ENCODE results near the gene KRTAP5-11.
A peak's percentile ranks its signal among the peaks of the same experiment; 100 is the strongest.
"Not testable (repeated sequence)": the region's sequence is repeated elsewhere in the genome, so short reads cannot be mapped to it uniquely, and the experiment has no call there.

The KRTAP5-11 gene

DNA sequence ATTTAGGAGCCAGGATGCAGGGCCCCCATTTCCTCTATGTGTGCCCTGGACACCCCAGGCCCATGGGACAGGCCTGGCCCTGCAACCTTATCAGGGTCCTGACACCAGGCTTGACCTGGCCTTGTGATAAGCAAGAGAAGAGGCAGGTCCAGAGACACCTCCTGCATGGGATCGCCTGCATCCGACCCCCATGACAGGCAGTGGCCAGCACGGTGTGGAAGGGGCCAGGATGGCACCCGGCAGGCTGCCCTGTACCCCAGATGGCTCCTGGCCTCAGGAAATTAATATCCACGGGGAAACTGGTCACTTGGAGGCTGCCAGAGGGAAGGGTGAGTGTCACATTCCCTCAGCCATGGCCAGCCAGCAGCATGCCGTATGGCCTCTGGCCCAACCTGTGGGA lies 27.7 kb downstream of the KRTAP5-11 start:
- DNase-seq = no peak

- no peak for DNase-seq
Observed at GRCh38 chr11:71551711-71552110, 31.0 kb downstream of the KRTAP5-11 start.

- DNase-seq = no peak
Observed at GRCh38 chr11:71548716-71549151, 33.9 kb downstream of the KRTAP5-11 start.

DNA sequence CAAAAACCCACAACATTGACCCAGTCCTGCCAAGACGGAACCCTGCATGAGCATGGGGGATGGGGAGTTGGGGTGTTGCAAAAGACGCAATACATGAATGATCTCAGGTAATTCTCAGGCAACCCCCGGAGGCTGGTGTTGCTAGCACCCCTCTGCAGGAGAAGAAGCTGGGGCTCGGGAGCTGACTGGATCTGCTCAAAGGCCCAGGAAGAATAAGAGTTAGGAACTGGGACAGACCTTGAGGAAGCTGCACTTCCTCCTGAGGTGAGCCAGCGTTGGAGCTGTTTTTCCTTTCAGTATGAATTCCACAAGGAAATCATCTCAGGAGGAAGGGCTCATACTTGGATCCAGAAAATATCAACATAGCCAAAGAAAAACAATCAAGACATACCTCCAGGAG lies 34.6 kb downstream of the KRTAP5-11 start, which contains the start of gene KRTAP5-9:
Gene KRTAP5-9, plus strand, starts transcription at position 301 of the 400 bp plus-strand sequence. CDS start 238 bp downstream, outside the sequence.
- no peak for DNase-seq

- no peak for DNase-seq
Observed at GRCh38 chr11:71545405-71545966, 37.2 kb downstream of the KRTAP5-11 start.

DNA sequence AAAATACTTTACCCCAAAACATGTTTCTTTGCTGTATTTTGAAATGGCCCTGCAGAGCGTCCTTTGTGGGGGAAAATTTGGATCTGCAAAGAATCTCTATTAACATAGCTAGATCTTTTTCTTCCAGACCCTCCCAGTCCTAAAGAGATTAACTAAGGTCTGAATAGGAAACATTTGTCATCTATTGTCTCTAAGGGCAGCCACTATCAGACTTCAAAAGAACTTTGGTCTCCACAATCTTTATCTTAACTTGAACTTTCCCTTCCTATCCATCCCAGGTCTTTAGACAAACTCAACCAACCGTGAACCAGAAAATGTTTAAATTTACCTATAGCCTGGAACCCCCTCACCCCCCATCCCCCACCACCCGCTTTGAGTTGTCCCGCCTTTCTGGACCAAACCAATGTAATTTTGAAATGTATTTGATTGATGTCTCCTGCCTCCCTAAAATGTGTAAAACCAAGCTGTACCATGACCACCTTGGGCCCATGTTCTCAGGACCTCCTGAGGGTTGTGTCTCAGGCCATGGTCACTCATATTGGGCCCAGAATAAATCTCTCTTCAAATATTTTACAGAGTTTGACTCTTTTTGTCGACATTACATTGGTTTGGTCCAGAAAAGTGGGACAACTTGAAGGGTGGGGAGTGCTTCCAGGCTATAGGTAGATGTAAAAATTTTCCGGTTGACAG lies 38.0 kb downstream of the KRTAP5-11 start:
- no peak for DNase-seq

GRCh38 chr11:71543866-71544265 lies 38.8 kb downstream of the KRTAP5-11 start:
- DNase-seq = no peak

DNA sequence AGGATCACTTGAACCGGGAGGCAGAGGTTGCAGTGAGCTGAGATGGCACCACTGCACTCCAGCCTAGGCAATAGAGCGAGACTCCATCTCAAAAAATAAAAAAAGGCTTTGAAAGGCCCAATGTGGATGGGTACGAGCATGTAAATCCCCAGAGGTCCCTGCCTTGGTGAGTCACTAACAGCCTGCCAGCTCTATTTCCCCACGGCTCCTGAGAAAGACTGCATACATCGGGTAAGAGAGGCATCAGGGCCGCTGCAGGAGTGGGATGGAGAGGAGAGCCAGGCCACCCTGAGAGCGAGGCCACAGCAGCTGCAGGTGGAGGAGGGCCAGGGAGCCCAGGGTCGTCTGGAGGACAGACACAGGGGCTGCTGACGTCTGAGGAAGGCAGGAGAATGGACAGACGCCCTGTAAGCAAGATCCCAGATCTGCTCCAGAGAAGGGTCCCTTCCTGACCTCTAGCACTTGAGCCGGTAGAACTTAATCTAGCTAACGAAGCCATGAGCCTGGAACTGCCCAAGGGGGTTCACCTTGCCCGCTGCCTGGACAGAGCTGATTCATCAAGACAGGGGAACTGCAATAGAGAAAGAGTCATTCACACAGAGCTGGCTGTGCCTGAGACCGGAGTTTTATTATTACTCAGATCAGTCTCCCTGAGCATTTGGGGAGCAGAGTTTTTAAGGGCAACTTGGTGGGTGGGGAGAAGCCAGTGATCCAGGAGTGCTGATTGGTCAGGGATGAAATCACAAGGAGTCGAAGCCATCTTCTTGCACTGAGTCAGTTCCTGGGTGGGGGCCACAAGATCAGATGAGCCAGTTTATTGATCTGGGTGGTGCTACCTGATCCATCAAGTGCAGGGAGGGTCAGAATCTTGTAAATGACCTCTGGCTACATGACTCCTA lies 39.5 kb downstream of the KRTAP5-11 start:
- DNase-seq = peak; percentile 42

GRCh38 chr11:71542382-71542781 lies 40.3 kb downstream of the KRTAP5-11 start:
- DNase-seq = no peak

- DNase-seq = not testable (repeated sequence)
Observed at GRCh38 chr11:71540521-71541304, 42.0 kb downstream of the KRTAP5-11 start.

- peak; percentile 8 for DNase-seq
Observed at GRCh38 chr11:71539971-71540370, 42.7 kb downstream of the KRTAP5-11 start.

DNA sequence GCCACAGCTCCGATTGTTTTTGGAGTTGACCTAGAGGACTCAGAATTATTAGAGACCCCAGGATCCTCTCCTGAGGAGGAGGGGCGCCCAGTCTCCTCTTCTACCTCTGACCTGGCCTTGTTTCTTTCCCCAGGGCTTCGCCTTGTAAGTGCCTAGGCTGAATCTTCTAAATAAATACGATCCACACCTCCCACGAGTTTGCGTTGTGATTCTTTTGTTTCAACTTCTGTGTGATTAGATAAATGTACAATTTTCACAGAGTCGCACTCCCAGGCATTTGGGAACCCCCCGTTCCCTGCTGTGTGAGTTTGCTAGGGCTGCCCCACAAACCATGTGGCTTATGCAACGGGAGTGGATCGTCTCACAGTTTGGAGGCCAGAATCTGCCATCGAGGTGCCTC lies 43.7 kb downstream of the KRTAP5-11 start:
- DNase-seq = no peak

DNA sequence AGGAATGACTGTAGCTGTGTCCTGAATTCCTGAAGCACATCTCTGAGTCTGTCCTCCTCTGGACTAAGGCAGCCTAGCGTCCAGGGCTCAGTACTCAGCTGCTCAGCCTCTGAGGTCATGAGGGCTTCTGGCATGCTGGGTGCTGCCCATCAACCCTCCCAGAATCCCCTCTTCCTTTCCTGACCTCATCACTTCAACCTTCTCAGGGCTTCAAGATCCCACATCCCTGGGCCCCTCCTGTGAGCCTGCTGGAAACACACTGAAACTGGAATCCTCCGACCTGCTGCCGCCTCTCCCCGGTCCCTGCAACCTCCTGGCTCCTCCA lies 44.0 kb downstream of the KRTAP5-11 start:
- no peak for DNase-seq

DNA sequence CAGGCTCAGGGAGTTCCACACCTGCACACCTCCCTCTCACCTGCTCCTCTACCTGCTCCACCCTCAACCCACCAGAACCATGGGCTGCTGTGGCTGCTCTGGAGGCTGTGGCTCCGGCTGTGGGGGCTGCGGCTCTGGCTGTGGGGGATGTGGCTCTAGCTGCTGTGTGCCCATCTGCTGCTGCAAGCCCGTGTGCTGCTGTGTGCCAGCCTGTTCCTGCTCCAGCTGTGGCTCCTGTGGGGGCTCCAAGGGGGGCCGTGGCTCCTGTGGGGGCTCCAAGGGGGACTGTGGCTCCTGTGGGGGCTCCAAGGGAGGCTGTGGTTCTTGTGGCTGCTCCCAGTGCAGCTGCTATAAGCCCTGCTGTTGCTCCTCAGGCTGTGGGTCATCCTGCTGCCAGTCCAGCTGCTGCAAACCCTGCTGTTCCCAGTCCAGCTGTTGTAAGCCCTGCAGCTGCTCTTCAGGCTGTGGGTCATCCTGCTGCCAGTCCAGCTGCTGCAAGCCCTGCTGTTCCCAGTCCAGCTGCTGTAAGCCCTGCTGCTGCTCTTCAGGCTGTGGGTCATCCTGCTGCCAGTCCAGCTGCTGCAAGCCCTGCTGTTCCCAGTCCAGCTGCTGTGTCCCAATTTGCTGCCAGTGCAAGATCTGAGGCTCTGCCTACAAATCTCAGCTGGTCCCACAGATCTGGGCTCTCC lies 44.6 kb downstream of the KRTAP5-11 start, which contains the start of gene KRTAP5-8:
Gene KRTAP5-8, plus strand, starts transcription at position 49 of the 689 bp plus-strand sequence. Its CDS starts 31 bp downstream, at position 80.
- not testable (repeated sequence) for DNase-seq

DNA sequence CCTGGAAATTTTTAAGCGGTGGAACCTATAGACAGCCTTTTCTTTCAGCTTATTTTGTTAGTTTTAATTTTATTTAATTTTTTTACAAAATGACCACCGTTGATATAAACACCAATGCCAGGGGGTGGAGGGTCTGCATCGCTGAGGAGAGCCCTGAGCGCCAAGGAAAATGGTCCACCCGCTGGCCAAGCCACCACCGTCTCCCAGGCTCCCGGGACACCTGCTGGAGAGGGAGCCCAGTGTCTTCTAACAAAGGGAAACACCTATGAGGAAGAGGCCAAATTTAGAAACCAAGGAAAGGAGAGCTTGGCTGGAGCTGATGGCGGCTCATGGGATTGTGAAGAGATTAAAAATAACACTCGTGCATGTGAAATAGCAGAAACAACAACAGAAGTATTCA lies 45.1 kb downstream of the KRTAP5-11 start:
- DNase-seq = no peak

DNA sequence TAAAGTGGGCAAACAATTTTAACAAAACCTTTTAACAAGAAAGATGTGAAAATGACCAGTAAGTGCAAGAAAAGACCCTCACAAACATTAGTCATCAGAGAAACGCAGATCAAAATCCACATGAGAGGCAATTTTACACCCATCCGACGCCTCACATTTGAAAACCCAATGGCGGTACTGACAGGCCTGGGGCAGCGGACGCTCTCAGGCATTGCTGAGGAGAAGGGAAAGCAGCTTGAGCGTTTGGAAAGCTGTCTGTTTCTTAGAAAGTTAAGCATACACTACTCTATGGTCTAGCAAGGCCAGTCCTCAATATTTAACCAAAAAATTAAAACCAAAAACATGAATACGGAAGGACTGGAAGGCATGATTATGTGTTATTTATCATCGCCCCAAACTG lies 46.9 kb downstream of the KRTAP5-11 start:
- DNase-seq = no peak

DNA sequence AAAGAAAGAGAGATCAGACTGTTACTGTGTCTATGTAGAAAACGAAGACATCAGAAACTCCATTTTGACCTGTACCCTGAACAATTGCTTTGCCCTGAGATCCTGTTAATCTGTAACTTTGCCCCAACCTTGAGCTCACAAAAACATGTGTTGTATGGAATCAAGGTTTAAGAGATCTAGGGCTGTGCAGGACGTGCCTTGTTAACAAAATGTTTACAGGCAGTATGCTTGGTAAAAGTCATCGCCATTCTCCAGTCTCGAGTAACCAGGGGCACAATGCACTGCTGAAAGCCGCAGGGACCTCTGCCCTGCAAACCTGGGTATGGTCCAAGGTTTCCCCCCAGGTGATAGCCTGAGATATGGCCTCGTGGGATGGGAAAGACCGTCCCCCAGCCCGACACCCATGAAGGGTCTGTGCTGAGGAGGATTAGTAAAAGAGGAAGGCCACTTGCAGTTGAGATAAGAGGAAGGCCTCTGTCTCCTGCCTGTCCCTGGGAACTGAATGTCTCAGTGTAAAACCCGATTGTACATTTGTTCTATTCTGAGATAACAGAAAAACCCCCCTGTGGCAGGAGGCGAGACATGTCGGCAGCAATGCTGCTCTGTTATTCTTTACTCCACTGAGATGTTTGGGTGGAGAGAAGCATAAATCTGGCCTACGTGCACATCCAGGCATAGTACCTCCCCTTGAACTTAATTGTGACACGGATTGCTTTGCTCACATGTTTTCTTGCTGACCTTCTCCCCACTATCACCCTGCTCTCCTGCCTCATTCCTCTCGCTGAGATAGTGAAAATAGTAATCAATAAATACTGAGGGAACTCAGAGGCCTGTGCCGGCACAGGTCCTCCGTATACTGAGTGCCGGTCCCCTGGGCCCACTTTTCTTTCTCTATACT lies 47.7 kb downstream of the KRTAP5-11 start:
- DNase-seq = not testable (repeated sequence)

GRCh38 chr11:71532036-71532610 lies 50.6 kb downstream of the KRTAP5-11 start:
- no peak for DNase-seq

Measured in activated CD4-positive, alpha-beta T cell treated with anti-CD3 and anti-CD28 coated beads, Interleukin-10, Interleukin-2, amounts not matched to agents 100 ng/mL and 50 ng/mL, durations not matched to agents 16 hours and 8 hours (primary cell).